ENCODE results near the gene INO80E.

DNA sequence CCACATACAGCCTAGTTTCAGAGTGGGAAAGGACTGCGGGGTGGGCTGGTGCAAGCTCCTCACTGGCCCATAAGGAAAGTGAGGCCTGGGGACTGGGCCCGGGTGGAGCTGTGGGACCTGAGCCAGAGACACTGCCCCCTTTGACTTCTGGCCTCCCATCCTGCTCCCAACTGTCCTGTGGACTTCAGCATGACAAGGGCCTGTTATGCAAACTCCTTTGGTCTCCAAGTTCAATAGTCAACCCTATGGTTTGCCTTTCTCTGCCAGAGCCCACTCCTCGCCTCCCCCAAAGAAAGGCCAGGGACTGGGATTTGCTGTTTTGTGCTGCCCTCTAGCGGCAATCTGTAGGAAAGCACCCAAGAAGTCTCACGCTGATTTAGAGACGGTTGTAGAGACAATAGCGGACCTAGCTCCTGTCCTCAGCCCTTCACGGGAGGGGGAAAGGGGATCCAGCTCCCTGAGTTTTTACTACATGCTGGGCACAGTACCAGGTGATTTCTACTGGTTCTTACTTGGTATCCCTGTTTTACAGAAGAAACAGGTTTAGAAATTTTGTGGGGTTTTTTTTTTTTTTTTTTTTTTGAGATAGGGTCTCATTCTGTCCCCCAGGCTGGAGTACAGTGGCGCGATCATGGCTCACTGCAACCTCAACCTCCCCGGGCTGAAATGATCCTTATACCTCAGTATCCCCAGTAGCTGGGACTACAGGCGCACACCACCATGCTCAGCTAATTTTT, 36.2 kb downstream of the INO80E start:
- TF ChIP-seq, protein P1, sequence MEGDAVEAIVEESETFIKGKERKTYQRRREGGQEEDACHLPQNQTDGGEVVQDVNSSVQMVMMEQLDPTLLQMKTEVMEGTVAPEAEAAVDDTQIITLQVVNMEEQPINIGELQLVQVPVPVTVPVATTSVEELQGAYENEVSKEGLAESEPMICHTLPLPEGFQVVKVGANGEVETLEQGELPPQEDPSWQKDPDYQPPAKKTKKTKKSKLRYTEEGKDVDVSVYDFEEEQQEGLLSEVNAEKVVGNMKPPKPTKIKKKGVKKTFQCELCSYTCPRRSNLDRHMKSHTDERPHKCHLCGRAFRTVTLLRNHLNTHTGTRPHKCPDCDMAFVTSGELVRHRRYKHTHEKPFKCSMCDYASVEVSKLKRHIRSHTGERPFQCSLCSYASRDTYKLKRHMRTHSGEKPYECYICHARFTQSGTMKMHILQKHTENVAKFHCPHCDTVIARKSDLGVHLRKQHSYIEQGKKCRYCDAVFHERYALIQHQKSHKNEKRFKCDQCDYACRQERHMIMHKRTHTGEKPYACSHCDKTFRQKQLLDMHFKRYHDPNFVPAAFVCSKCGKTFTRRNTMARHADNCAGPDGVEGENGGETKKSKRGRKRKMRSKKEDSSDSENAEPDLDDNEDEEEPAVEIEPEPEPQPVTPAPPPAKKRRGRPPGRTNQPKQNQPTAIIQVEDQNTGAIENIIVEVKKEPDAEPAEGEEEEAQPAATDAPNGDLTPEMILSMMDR (IDR thresholded peaks at IDR 0.05): peak; percentile 91
- TF ChIP-seq, protein P2, sequence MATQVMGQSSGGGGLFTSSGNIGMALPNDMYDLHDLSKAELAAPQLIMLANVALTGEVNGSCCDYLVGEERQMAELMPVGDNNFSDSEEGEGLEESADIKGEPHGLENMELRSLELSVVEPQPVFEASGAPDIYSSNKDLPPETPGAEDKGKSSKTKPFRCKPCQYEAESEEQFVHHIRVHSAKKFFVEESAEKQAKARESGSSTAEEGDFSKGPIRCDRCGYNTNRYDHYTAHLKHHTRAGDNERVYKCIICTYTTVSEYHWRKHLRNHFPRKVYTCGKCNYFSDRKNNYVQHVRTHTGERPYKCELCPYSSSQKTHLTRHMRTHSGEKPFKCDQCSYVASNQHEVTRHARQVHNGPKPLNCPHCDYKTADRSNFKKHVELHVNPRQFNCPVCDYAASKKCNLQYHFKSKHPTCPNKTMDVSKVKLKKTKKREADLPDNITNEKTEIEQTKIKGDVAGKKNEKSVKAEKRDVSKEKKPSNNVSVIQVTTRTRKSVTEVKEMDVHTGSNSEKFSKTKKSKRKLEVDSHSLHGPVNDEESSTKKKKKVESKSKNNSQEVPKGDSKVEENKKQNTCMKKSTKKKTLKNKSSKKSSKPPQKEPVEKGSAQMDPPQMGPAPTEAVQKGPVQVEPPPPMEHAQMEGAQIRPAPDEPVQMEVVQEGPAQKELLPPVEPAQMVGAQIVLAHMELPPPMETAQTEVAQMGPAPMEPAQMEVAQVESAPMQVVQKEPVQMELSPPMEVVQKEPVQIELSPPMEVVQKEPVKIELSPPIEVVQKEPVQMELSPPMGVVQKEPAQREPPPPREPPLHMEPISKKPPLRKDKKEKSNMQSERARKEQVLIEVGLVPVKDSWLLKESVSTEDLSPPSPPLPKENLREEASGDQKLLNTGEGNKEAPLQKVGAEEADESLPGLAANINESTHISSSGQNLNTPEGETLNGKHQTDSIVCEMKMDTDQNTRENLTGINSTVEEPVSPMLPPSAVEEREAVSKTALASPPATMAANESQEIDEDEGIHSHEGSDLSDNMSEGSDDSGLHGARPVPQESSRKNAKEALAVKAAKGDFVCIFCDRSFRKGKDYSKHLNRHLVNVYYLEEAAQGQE (IDR thresholded peaks at IDR 0.05; ENCODE audit: insufficient read depth in 1 of 2, low read depth in 2 of 2, low read length in 1 of 2): no peak
- TF ChIP-seq POLR2AphosphoS5 (IDR thresholded peaks at IDR 0.05; ENCODE audit: low read depth, low read length) (no peak), SIN3A (IDR thresholded peaks at IDR 0.05; ENCODE audit: borderline replicate concordance, insufficient read depth, low read depth, low read length) (no peak)
